Fibroblast of skin of right quadriceps (primary cell): ENCODE measurements around the gene EML4.
"Not testable (repeated sequence)": the region's sequence is repeated elsewhere in the genome, so short reads cannot be mapped to it uniquely, and the experiment has no call there.

ENCODE experiments used
- DNase-seq: peaks from one replicate; pipeline ENCODE4 v3.0.0-alpha.2; 2013

EML4 gene

DNA sequence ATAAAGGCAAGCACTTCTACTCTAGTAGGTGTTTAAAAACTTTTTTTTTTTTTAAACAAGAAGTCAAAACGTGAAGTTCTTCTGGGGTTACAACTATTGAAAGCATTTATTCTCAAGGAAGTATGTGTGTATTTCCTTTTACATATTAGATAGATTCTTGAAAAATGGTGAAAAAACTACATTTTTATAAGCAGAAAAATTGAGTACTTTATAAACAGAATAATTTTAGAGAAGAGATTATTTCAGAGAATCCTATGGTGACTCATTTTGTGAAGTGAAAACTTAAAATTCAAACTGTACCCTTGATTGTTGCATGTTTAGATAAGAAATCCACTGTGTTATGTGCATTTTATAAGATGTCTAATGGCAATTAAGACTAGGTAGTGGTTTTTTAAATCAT lies 2.9 kb downstream of the EML4 start:
- no peak for DNase-seq

DNA sequence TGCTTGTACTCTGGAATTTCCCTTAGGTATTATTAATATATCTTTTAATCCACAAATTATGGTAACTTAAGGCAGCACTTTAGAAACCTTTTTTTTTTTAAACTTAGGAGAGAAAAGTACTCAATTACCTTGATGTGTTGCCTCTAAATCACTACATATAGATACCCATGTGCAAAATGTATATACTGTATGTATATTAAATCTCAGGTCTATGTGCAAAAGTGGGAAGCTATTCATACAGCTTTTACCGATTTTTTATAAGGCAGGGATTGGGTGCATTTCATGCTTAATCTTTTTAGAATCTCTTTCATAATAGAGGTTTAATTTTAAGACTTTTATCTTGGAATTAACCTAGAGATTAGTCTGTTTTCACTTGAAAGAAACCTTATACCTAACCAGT lies 3.4 kb downstream of the EML4 start:
- DNase-seq, result no peak

DNA sequence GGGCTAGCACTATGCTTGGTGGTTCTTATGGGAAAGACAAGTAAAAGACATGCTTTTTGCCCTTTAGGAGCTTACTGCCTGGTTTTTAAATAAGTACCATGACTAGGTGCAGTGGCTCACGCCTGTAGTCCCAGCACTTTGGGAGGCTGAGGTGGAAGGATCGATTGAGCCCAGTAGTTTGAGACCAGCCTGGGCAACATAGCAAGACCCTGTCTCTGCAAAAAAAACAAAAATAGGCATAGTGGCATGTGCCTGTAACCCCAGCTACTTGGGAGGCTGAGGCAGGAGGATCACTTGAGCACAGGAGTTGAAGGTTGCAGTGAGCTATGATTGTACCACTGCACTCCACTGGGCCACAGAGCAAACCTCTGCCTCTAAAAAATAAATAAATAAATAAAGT lies 4.3 kb downstream of the EML4 start:
- DNase-seq, result not testable (repeated sequence)

DNA sequence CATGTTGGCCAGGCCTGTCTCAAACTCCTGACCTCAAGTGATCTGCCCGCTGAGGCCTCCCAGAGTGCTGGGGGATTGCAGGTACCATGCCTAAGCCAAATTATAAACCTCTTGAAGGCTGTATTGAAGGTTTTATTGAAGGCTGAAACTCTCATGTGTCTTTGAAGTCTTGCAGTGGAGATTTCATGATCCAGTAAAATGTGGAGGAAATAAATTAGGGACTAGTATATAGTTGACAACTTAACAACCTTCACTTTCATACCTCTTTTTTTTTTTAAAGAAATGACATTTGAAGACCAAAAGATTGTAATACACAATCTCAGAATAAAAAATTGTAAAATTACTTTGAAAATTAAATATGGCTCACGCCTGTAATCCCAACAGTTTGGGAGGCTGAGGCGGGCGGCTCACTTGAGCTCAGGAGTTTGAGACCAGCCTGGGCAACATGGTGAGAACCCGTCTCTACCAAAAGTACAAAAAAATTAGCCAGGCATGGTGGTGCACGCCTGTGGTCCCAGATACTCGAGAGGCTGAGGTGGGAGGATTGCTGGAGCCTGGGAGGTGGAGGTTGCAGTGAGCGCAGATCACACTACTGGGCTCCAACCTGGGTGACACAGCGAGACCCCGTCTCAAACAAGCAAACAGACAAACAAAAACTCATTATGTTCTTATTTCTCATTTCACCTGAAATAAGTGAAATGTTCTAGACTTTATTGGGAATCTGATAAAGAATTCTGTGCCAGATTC lies 8.0 kb downstream of the EML4 start:
- no peak for DNase-seq

DNA sequence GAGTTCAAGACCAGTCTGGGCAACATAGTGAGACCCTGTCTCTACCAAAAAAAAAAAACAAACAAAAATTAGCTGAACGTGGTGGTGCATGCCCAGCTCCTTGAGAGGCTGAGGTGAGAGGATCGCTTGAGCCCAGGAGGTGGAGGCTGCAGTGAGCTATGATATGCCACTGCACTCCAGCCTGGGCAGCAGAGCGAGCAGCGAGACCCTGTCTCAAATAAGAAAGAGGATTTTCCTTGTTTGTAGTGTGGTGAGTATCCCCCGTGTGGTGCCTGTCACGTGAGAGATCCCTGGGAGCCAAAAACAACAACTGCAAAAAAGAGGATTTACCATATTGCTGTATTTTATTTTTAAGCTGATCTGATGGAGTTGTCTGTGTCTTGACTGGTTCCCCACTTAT lies 9.2 kb downstream of the EML4 start:
- DNase-seq, result no peak

DNA sequence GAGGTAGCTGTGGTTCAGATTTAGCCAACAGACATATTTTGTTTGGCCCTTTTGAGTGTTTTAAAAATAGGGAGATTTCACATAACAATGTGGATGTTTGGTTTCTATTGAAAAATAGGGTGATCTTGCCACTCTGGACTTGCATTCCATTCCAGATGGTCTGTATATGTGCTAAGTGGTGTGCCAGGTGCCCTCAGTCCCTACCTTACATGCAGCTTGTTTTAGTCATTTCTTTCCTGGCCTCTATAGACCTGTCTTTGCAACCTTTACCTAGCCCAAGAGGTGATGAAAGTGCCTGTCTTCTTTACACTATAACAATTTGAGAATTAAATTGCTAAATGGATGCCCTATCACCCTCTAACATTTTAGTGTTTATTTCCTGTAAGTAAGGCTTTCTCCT lies 11.1 kb downstream of the EML4 start:
- no peak for DNase-seq

DNA sequence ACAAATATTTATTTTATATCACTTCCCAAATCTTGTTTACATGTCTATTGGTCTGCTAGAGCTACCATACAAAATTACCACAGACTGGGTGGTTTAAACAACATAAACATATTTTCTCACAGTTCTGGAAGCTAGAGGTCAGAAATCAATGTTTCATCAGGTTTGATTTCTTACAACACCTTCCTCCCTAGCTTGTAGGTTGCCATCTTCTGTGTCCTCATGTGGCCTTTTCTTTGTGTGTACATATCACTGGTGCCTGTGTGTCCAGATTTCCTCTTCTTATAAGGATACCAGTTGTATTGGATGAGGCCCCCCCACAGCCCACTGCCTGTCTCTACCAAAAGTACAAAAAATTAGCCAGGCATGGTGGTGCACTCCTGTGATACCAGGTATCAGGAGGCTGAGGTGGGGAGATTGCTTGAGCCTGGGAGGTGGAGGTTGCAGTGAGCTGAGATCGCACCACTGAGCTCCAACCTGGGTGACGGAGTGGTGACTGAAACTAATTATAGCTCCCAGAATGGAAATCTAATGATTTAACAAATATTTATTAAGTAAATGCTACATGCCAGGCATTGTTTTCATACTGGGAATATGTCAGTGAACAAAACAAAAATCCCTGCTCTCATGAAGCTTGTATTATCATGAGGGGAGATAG lies 13.6 kb downstream of the EML4 start:
- no peak for DNase-seq

DNA sequence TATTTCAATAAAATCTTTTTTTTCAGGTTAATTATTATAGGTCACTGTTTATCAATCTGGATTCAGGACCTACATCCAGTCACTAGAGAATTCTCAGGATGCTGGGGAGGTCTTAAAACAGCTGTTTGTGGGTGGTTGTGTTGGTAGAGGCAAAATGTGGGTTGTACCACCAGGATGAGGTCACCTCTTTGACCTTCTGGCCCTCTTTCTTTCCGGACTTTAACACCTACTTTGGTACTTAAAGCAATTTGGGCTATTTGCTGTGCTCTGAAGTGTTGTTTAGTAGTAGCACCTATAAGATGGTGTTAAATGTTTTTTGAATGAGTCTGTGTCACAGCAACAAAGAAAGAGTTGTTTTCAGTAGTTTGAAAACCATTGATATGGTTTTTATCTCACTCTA lies 14.6 kb downstream of the EML4 start:
- DNase-seq, result no peak

DNA sequence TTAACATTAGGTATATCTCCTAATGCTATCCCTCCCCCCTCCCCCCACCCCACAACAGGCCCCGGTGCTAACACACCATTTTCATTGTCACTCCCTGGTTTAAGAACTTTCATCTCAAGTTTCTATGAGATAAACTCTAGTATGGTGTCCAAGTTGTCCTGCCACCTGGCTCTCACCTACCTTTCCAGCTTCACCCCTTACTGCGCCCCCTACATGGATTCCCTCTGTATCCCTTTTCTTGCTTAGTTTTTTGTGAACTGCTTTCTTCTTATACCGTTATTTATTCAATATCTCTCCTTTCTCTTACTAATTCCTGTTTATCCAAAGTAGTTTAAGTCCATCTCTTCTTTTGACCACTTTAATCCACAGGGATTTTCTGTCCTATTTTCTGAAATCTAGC lies 15.2 kb downstream of the EML4 start:
- DNase-seq, result no peak

DNA sequence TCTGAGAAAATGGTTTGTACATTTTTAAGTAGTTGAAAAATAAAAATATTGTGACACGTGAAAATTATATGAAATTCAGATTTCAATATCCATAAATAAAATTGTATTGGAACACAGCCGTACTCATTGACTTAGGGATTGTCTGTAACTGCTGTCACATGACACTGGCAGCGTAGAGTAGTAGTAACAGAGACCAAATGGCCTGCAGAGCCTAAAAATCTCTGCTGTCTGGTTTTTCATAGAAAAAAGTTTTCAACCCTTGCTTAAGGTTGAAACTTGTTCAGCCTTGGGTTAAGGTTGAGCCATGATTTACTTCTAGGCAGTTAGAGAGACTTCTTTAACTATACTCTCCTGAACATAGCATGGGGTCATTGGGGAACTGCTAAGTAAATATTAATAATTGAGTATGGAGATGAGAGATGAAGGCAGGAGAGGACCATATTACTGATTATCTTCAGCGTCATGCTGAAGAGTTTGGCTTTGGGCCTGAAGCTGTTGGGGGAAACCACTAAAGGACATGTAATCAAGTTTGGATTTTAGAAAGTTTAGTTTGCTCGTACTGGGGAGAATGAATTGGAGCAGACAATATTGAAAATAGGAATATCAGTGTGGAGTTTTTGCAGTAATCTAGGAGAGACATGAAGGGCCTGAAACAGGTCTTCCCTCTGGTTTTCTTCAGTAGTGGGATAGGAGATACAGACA lies 16.2 kb downstream of the EML4 start:
- no peak for DNase-seq

DNA sequence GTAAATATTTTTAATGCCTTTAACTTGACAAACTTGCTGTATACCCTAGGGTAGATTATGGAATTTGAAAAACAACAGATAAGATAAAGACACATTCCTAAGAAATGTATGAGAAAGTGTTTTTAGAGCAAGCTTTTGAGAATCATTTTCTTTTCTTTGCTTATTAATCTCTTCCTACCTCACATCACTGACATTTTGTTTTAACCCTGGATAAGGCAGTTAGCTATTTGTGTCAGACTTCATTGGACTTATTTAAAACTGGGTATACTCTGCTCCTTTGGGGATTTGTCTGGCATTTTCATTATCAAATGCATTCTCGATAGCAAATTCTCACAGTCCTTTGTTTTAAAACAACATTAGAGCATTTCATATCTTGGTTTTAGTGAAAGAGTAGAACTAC lies 17.2 kb downstream of the EML4 start:
- DNase-seq, result no peak

DNA sequence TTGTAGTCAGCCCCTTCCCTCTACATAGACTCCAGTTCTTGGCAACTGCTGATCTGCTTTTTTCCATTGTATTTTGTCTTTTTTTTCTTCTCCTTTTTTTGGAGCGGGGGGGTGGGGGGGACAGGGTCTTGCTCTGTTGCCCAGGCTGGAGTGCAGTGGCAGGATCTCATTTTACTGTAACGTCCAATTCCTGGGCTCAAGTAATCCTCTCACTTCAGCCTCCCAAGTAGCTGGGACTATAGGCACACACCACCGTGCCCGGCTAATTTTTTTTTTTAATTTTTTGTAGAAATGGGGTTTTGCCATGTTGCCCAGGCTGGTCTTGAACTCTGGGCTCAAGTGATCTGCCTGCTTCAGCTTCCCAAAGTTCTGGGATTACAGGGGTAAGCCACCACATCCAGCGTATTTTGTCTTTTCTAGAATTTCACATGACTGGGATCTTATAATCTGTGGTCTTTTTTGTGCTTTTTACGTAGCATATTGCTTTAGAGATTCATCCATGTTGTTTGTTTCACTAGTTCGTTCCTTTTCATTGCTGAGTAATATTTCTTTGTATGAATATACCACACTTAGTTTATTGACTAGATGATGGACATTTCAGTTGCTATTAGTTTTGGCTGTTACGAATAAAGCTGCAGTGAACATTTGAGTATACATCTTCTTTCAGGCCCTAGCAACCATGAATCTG lies 17.9 kb downstream of the EML4 start:
- DNase-seq, result no peak

DNA sequence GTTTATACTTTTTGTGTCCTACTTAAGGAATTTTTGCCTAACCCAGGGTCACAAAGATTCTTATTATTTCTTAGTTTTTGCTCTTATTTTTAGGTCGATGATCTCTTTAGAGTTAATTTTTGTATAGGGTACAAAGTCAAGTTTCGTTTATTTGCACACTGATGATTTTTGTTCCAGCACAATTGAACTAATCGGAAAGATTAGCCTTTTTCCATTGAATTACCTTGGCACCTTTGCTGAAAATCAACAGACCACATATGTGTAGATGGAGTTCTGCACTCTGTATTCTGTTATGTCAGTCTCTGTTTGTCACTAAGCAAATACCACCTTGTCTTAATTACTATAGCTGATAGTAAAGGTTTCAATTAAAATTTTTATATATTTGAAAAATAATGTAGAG lies 18.7 kb downstream of the EML4 start:
- no peak for DNase-seq

DNA sequence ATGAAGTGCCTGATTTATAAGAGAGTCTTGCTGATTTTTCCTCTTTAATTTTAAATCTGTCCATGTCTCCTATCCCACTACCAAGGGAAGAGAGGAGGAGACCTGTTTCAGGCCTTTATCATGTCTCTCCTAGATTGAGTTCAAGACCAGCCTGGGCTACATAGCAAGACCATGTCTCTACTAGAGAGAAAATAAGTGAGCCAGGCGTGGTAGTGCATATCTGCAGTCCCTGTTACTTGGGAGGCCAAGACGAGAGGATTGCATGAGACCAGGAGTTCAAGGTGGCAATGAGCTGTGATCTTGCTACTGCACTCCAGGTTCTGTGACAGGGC lies 20.0 kb downstream of the EML4 start:
- no peak for DNase-seq

DNA sequence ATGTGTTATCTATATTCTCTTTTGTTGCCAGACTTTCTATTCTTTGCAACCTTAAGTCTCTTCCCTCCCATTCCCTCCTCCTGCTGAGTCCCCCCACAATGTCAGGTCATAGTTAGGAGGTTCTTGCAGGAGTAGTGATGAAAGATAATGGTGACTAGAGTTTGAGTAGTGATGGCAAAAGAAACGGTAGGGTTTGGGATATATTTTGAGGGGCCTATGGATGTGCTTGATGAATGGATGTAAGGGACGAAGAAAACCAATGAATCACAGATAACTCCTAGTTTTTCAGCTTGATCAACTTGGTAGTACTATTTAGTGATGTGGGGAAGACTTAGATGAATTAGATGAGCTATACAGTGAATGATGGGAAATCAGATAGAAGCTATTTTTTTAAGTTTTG lies 21.0 kb downstream of the EML4 start:
- no peak for DNase-seq

DNA sequence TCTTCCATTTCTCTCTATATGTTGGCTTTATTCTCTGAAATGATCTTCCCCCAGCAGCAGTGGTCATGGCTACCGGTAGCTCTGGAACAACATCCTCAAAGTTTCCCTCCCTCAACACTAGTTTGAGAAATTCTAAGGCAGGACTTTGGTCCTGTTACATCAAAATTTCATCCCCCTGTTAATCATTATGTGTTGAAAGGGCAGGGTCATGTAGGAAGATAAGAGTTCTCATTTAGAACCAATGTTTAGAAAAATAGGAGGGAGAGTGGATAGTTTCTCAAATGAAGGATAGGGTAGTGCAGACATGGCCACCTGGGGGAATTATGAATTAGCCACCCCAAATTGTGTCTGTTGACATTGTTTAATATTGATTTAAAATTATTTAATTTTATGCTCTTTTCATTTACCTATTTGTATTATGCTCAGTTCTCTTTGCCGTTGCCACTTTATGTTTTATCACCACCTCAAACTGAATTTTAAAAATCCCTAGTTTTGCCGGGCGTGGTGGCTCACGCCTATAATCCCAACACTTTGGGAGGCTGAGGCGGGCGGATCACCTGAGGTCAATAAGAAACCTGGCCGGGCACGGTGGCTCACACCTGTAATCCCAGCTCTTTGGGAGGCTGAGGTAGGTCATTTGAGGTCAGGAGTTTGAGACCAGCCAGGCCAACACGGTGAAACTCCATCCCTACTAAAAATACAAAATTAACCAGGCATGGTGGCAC lies 22.3 kb downstream of the EML4 start:
- DNase-seq, result no peak

DNA sequence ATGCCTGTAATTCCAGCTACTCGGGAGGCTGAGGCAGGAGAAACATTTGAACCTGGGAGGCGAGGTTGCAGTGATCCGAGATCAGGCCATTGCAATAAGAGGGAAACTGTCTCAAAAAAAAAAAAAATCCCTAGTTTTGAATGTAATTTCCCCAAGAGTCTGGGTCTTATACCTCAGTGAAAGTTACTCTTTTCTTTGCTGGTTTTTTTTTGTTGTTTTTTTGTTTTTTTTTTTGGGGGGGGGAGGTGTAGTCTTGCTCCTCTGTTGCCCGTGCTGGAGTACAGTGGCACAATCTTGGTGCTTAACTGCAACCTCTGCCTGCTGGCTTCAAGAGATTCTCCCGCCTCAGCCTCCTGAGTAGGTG lies 22.8 kb downstream of the EML4 start:
- DNase-seq, result no peak

DNA sequence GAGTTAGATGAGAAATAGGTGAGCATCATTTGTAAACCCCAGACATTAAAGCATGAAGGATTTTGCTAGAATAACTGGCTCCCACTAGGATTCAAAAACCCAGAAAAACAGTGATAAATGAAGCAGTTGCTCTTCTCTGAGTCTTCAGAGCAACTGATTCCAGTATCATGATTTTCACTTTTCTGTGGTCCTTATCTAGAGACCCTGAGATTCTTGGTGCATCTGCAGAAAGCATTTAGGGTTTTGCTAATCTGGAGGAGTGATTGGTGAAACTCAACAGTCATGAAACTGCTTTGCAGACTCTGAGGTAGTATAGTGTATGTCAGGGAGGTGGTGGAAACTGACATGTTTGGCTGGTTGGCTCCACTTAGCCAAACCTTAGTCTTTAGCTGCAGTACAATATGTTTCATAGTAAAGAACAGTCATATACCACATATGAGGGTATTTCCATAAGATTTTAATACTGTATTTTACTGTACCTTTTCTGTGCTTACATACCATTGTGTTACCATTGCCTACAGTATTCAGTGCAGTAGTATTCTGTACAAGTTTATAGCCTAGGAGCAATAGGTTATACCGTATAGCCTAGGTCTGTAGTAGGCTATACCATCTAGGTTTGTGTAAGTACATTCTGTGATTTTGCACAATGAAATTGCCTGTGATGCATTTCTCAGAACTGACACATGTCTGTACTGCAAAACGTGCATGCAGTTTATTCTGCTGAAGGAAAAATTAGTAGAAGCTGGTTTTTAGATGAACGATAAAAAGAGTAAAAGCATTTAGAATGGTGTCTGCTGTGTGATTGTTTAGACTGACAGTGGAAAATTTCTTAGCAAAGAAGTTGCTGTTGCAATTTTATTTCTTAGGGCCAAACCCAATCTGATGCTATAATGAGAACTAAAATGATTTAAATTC lies 23.8 kb downstream of the EML4 start:
- no peak for DNase-seq

DNA sequence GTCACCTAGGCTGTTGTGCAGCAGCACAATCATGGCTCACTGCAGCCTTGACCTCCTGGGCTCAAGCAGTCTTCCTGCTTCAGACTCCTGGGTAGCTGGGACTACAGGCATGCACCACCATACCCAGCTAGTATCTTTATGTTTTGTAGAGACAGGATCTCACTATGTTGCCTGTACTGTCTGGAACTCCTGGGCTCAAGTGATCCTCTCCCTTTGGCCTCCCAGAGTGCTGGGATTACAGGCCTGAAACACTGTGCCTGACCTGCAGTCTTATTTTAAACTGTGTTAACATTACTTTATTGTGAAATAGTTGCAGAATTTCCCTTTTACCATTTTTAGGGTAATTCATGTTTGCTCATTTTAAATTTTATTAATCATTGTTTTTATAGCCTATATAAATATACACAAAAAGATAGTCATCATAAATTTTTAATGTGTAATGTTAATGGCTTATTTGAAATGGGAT lies 24.6 kb downstream of the EML4 start:
- DNase-seq, result no peak

DNA sequence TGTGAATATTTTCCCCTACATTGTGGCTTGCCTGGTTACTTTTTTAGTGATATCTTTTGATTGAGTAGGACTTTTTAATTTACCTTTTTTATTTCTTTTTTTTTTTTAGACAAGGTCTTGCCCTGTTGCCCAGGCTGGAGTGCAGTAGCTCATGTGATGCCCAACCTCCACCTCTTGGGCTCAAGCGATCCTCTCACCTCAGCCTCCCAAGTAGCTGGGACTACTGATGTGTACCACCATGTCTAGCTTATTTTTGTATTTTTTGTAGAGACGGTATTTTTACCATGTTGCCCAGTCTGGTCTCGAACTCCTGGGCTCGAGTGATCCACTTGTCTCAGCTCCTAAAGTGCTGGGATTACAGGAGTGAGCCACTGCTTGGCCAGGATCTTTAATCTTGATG lies 25.3 kb downstream of the EML4 start:
- DNase-seq, result no peak

DNA sequence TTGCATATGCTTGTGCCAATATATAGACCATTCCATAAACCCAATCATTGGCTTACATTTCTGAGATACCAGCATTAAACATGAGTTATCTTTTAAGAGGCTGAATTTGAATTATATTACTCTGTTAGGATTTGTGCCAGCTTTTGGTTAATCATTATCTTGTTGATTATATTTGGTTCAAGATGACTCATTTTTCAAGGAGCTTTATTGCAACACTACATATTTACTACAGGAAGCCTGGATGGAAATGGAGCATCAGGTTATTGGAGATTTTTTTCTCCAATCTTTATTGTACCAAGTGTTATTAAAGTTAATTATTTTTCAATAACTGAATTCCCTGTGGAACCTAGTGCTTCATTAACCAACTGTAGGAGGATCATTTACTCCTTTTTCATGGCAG lies 26.4 kb downstream of the EML4 start:
- DNase-seq, result peak; percentile 77

DNA sequence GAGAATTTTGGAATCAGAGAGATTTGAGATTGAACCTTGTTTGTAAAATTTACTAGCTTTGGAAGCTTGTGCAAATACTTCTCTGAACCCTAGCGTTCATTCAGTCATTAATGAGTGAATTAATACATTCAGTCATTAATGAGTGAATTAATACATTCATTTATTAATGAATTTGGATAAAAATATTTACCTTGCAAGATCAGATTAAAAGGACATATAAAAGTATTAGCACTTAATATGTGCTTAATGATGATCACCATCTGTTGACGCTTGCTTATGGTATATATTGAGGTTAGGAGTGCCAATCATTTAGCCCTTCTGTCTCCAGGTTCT lies 26.9 kb downstream of the EML4 start:
- DNase-seq, result no peak
